GM23338 (cell line): Measurements from ENCODE around the gene ANKZF1. TPM values are rescaled to one million over a fixed set of nuclear protein-coding genes. Genes with fewer than 3 reads are reported as not detected.
A peak's percentile ranks its signal among the peaks of the same experiment; 100 is the strongest.

Experiments used
- ATAC-seq: fragments of 200-7000 bp; cut with Tn5 transposase; 3 replicates; pipeline ENCODE4 v1.9.1; 2020
- DNase-seq: peaks from one replicate; pipeline ENCODE4 v3.0.0-alpha.2; 2015; ENCODE audit warnings: low spot score
- H2AFZ ChIP-seq: fragments of 200-600 bp; sonication (generic); 2 replicates; pipeline ENCODE4 v1.8.0; 2016; ENCODE audit warnings: antibody characterized with exemption, mild to moderate bottlenecking, moderate library complexity
- H3F3A ChIP-seq: fragments of 200-600 bp; sonication (generic); replicated peaks from 2 replicates; pipeline ENCODE4 v1.8.0; 2017; ENCODE audit warnings: antibody characterized with exemption, mixed run types, low read depth
- H3K27ac ChIP-seq: fragments of 200-600 bp; sonication (generic); 2 replicates; pipeline ENCODE4 v1.6.1; 2016; ENCODE audit warnings: low read depth
- H3K27me3 ChIP-seq: fragments of 200-600 bp; sonication (generic); 2 replicates; pipeline ENCODE4 v1.8.0; 2016; ENCODE audit warnings: mild to moderate bottlenecking, mixed run types, moderate library complexity; ENCODE audit not compliant: insufficient read depth
- H3K36me3 ChIP-seq: fragments of 200-600 bp; sonication (generic); 2 replicates; pipeline ENCODE4 v1.8.0; 2016; ENCODE audit warnings: mild to moderate bottlenecking; ENCODE audit not compliant: insufficient read depth
- H3K4me1 ChIP-seq: fragments of 200-600 bp; sonication (generic); 2 replicates; pipeline ENCODE4 v1.8.0; 2016; ENCODE audit warnings: mild to moderate bottlenecking, moderate library complexity; ENCODE audit not compliant: insufficient read depth
- H3K4me2 ChIP-seq: fragments of 200-600 bp; sonication (generic); 2 replicates; pipeline ENCODE4 v1.7.1; 2017; ENCODE audit warnings: mixed run types
- H3K4me3 ChIP-seq: fragments of 200-600 bp; sonication (generic); 2 replicates; pipeline ENCODE4 v1.6.1; 2016; ENCODE audit warnings: mixed run types
- H3K79me2 ChIP-seq: fragments of 200-600 bp; sonication (generic); replicated peaks from 2 replicates; pipeline ENCODE4 v1.8.0; 2017; ENCODE audit warnings: mild to moderate bottlenecking; ENCODE audit not compliant: insufficient read depth
- H3K9me2 ChIP-seq: fragments of 200-600 bp; sonication (generic); 2 replicates; pipeline ENCODE4 v1.8.0; 2017; ENCODE audit not compliant: insufficient read depth
- H4K20me1 ChIP-seq: fragments of 200-600 bp; sonication (generic); replicated peaks from 2 replicates; pipeline ENCODE4 v1.8.0; 2017; ENCODE audit warnings: mild to moderate bottlenecking; ENCODE audit not compliant: insufficient read depth
- H3K27ac Mint-ChIP-seq: 2 replicates; pipeline ENCODE4 v1.8.0; 2020; ENCODE audit warnings: inconsistent platforms, mild to moderate bottlenecking, moderate library complexity, mixed read lengths
- H3K27me3 Mint-ChIP-seq: 3 replicates; pipeline ENCODE4 v1.8.0; 2022; ENCODE audit warnings: low read depth, mild to moderate bottlenecking, moderate library complexity, mixed read lengths, inconsistent platforms; ENCODE audit not compliant: insufficient read depth, poor library complexity
- H3K36me3 Mint-ChIP-seq: 3 replicates; pipeline ENCODE4 v1.8.0; 2021; ENCODE audit warnings: low read depth, mild to moderate bottlenecking, inconsistent platforms, moderate library complexity, mixed read lengths
- H3K4me1 Mint-ChIP-seq: 3 replicates; pipeline ENCODE4 v1.8.0; 2020; ENCODE audit warnings: mild to moderate bottlenecking, inconsistent platforms, mixed read lengths
- H3K4me3 Mint-ChIP-seq: 3 replicates; pipeline ENCODE4 v1.8.0; 2021; ENCODE audit warnings: moderate library complexity, mild to moderate bottlenecking, inconsistent platforms, mixed read lengths
- H3K9me3 Mint-ChIP-seq: 3 replicates; pipeline ENCODE4 v1.8.0; 2020; ENCODE audit warnings: moderate library complexity, mild to moderate bottlenecking, inconsistent platforms, mixed read lengths
- STAT1 ChIP-seq: IDR thresholded peaks from one replicate; pipeline ENCODE4 v1.6.1; 2016; ENCODE audit warnings: antibody characterized with exemption; ENCODE audit not compliant: unreplicated experiment
- polyA plus RNA-seq: library from polyadenylated mRNA; unstranded; fragments of >200 nt; fragmentation: Nextera tagmentation; extraction: Ambion mirVana; gene quantifications from 2 replicates; pipeline ENCODE4 v1.2.1, GENCODE V29; 2016
- total RNA-seq: library from RNA; depleted of rRNA; stranded (reverse); fragments of >200 nt; shearing (Covaris generic); gene quantifications from 2 replicates; pipeline ENCODE4 v1.2.3, GENCODE V29; 2014
- TF ChIP-seq, protein P1 (sequence below): IDR thresholded peaks from one replicate; pipeline ENCODE4 v1.6.1; 2018; ENCODE audit warnings: antibody characterized with exemption; ENCODE audit not compliant: unreplicated experiment
- TF ChIP-seq, protein P2 (sequence below): IDR thresholded peaks from 2 replicates; pipeline ENCODE4 v1.6.1; 2016; ENCODE audit warnings: antibody characterized with exemption
- TF ChIP-seq, protein P3 (sequence below): fragments of 250-450 bp; sonication (Bioruptor Pico); IDR thresholded peaks from 2 replicates; pipeline ENCODE4 v1.5.0; 2020; ENCODE audit warnings: mild to moderate bottlenecking, moderate library complexity

The ANKZF1 gene
- total and polyA plus RNA-seq, 2 experiments from 2014 or later, result 29.9 to 61.9 TPM

DNA sequence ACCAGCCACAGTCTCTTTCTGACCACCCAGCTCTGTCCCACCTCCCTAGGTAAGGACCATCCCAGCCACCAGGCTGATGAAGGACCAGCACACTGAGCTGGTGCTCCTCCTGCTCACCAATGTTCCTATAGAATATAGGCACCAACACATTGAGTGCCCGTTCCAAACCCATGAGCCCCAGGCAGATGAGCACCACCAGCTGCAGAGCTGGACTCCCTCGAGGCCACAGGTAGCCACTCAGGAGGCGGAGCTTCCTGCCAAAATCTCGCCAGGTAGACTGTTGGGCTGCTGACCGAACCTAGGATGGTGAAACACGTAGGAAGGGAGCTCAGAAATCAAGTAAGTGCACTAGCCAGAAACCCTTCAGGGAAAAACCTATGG is 13.1 kb upstream of the ANKZF1 start (continued):
- TF ChIP-seq, protein P1, sequence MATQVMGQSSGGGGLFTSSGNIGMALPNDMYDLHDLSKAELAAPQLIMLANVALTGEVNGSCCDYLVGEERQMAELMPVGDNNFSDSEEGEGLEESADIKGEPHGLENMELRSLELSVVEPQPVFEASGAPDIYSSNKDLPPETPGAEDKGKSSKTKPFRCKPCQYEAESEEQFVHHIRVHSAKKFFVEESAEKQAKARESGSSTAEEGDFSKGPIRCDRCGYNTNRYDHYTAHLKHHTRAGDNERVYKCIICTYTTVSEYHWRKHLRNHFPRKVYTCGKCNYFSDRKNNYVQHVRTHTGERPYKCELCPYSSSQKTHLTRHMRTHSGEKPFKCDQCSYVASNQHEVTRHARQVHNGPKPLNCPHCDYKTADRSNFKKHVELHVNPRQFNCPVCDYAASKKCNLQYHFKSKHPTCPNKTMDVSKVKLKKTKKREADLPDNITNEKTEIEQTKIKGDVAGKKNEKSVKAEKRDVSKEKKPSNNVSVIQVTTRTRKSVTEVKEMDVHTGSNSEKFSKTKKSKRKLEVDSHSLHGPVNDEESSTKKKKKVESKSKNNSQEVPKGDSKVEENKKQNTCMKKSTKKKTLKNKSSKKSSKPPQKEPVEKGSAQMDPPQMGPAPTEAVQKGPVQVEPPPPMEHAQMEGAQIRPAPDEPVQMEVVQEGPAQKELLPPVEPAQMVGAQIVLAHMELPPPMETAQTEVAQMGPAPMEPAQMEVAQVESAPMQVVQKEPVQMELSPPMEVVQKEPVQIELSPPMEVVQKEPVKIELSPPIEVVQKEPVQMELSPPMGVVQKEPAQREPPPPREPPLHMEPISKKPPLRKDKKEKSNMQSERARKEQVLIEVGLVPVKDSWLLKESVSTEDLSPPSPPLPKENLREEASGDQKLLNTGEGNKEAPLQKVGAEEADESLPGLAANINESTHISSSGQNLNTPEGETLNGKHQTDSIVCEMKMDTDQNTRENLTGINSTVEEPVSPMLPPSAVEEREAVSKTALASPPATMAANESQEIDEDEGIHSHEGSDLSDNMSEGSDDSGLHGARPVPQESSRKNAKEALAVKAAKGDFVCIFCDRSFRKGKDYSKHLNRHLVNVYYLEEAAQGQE, result no peak
- TF ChIP-seq, protein P2, sequence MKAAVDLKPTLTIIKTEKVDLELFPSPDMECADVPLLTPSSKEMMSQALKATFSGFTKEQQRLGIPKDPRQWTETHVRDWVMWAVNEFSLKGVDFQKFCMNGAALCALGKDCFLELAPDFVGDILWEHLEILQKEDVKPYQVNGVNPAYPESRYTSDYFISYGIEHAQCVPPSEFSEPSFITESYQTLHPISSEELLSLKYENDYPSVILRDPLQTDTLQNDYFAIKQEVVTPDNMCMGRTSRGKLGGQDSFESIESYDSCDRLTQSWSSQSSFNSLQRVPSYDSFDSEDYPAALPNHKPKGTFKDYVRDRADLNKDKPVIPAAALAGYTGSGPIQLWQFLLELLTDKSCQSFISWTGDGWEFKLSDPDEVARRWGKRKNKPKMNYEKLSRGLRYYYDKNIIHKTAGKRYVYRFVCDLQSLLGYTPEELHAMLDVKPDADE, result no peak
- TF ChIP-seq STAT1, result no peak

DNA sequence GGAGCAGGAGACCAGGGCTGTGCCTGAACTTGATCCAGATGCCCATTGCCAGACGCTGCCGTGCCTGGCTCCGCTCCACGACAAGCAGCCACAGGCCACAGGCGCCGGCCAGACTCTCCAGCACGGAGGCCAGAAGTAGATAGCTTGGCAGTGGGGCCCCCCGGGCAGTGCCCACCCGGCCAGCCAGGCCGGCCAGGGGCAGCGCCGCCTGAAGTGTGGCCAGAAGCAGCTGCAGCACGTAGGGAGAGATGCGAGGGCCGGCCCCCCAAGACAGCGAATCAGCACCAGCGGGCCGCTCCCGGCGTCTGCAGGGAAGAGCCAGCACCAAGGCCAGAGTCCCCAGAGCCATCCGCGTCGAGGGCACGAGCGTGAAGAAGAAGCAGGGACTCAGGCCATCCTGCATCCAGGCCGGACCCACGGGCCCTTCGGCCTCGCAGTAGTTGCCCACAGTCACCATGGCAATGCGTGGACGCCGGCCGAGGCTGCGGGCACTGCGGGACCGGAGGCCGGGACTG is 11.3 kb upstream of the ANKZF1 start:
- H3K4me3 ChIP-seq, result peak overlapping the region; percentile 81
- peak overlapping the region; percentile 90 for H3K4me3 Mint-ChIP-seq
- H3F3A ChIP-seq, result peaks cover 9% of the 10 kb centered on the region; the same call in 1 of the 2 replicates
- no peaks in the 10 kb centered on the region for H3K79me2 ChIP-seq
- DNase-seq, result peak; percentile 85
- no peak overlapping the region for H3K27ac ChIP-seq
- H3K4me1 ChIP-seq, result peaks cover 17% of the 10 kb centered on the region
- H4K20me1 ChIP-seq, result no peaks in the 10 kb centered on the region; the same call in 1 of the 2 replicates
- no peaks in the 10 kb centered on the region for H3K9me2 ChIP-seq
- peaks cover 5% of the 10 kb centered on the region; the same call in 1 of the 2 replicates for H3K36me3 ChIP-seq
- H3K4me2 ChIP-seq, result peak overlapping the region; percentile 90
- TF ChIP-seq, protein P1, result peak; percentile 71
- TF ChIP-seq, protein P3, sequence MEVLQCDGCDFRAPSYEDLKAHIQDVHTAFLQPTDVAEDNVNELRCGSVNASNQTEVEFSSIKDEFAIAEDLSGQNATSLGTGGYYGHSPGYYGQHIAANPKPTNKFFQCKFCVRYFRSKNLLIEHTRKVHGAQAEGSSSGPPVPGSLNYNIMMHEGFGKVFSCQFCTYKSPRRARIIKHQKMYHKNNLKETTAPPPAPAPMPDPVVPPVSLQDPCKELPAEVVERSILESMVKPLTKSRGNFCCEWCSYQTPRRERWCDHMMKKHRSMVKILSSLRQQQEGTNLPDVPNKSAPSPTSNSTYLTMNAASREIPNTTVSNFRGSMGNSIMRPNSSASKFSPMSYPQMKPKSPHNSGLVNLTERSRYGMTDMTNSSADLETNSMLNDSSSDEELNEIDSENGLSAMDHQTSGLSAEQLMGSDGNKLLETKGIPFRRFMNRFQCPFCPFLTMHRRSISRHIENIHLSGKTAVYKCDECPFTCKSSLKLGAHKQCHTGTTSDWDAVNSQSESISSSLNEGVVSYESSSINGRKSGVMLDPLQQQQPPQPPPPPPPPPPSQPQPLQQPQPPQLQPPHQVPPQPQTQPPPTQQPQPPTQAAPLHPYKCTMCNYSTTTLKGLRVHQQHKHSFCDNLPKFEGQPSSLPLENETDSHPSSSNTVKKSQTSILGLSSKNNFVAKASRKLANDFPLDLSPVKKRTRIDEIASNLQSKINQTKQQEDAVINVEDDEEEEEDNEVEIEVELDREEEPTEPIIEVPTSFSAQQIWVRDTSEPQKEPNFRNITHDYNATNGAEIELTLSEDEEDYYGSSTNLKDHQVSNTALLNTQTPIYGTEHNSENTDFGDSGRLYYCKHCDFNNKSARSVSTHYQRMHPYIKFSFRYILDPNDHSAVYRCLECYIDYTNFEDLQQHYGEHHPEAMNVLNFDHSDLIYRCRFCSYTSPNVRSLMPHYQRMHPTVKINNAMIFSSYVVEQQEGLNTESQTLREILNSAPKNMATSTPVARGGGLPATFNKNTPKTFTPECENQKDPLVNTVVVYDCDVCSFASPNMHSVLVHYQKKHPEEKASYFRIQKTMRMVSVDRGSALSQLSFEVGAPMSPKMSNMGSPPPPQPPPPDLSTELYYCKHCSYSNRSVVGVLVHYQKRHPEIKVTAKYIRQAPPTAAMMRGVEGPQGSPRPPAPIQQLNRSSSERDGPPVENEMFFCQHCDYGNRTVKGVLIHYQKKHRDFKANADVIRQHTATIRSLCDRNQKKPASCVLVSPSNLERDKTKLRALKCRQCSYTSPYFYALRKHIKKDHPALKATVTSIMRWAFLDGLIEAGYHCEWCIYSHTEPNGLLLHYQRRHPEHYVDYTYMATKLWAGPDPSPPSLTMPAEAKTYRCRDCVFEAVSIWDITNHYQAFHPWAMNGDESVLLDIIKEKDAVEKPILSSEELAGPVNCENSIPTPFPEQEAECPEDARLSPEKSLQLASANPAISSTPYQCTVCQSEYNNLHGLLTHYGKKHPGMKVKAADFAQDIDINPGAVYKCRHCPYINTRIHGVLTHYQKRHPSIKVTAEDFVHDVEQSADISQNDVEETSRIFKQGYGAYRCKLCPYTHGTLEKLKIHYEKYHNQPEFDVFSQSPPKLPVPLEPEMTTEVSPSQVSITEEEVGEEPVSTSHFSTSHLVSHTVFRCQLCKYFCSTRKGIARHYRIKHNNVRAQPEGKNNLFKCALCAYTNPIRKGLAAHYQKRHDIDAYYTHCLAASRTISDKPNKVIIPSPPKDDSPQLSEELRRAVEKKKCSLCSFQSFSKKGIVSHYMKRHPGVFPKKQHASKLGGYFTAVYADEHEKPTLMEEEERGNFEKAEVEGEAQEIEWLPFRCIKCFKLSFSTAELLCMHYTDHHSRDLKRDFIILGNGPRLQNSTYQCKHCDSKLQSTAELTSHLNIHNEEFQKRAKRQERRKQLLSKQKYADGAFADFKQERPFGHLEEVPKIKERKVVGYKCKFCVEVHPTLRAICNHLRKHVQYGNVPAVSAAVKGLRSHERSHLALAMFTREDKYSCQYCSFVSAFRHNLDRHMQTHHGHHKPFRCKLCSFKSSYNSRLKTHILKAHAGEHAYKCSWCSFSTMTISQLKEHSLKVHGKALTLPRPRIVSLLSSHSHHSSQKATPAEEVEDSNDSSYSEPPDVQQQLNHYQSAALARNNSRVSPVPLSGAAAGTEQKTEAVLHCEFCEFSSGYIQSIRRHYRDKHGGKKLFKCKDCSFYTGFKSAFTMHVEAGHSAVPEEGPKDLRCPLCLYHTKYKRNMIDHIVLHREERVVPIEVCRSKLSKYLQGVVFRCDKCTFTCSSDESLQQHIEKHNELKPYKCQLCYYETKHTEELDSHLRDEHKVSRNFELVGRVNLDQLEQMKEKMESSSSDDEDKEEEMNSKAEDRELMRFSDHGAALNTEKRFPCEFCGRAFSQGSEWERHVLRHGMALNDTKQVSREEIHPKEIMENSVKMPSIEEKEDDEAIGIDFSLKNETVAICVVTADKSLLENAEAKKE (CRISPR knock-in tag), result no peak
- H2AFZ ChIP-seq, result peak overlapping the region; percentile 81; the same call in 1 of the 2 replicates
- peaks cover 42% of the 10 kb centered on the region for H3K36me3 Mint-ChIP-seq
- no peaks in the 10 kb centered on the region for H3K9me3 Mint-ChIP-seq
- peaks cover 15% of the 10 kb centered on the region for H3K27me3 Mint-ChIP-seq
- peak; percentile 81 for ATAC-seq
- H3K4me1 Mint-ChIP-seq, result peaks cover 21% of the 10 kb centered on the region
- peak overlapping the region; percentile 95 for H3K27ac Mint-ChIP-seq
- no peaks in the 10 kb centered on the region for H3K27me3 ChIP-seq
